ENCODE data around the gene MRPL43. TPM values are rescaled to one million over a fixed set of nuclear protein-coding genes. Genes with fewer than 3 reads are reported as not detected.
A peak's percentile ranks its signal among the peaks of the same experiment; 100 is the strongest.

MRPL43 gene
- total and polyA plus RNA-seq, 12 donors, result 43.8 to 123 (median 55.5) TPM

DNA sequence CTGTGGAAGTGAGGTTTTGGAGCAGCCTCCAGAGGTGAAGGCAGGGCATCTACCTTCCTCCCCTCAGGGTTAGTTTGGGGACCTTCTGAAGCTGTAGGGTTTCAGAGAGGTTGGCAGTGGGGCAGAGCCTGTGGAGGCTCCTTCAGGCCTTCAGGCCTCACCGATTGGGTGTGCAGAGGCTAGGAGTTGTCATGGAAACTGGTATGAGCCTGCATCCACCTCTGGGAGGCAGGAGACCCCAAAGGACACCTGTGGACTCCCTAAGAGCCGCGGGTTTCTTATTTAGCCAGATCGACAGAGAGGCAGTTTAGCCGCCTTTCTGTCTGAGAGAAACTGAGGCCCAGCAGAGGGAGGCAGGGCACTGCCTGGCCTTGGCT is 14.3 kb upstream of the MRPL43 start:
- no peaks in the 10 kb centered on the region for H3K27me3 ChIP-seq
- peak overlapping the region in 9 of 10 donors; percentile 4 to 93 (median 85) for H3K4me3 ChIP-seq
- peak overlapping the region in 9 of 10 donors; percentile 99 to 100 (median 100) for H3K27ac ChIP-seq
- H3K9me3 ChIP-seq, result no peaks in the 10 kb centered on the region
- no peak for DNase-seq
- peaks cover 0 to 44% (median 37%) of the 10 kb centered on the region in 9 donors for H3K36me3 ChIP-seq
- intact Hi-C loops (cut with DNase I), result no loop called here
- peaks cover 15 to 84% (median 56%) of the 10 kb centered on the region in 9 donors for H3K4me1 ChIP-seq
- no peak for ATAC-seq
- WGBS, 2 donors, result 45 to 46% methylated on average over 5 of the region's 5 CpGs
- TF ChIP-seq, protein P1, sequence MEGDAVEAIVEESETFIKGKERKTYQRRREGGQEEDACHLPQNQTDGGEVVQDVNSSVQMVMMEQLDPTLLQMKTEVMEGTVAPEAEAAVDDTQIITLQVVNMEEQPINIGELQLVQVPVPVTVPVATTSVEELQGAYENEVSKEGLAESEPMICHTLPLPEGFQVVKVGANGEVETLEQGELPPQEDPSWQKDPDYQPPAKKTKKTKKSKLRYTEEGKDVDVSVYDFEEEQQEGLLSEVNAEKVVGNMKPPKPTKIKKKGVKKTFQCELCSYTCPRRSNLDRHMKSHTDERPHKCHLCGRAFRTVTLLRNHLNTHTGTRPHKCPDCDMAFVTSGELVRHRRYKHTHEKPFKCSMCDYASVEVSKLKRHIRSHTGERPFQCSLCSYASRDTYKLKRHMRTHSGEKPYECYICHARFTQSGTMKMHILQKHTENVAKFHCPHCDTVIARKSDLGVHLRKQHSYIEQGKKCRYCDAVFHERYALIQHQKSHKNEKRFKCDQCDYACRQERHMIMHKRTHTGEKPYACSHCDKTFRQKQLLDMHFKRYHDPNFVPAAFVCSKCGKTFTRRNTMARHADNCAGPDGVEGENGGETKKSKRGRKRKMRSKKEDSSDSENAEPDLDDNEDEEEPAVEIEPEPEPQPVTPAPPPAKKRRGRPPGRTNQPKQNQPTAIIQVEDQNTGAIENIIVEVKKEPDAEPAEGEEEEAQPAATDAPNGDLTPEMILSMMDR (IDR thresholded peaks at IDR 0.05), result peak in 1 of 9 donors; percentile 4

DNA sequence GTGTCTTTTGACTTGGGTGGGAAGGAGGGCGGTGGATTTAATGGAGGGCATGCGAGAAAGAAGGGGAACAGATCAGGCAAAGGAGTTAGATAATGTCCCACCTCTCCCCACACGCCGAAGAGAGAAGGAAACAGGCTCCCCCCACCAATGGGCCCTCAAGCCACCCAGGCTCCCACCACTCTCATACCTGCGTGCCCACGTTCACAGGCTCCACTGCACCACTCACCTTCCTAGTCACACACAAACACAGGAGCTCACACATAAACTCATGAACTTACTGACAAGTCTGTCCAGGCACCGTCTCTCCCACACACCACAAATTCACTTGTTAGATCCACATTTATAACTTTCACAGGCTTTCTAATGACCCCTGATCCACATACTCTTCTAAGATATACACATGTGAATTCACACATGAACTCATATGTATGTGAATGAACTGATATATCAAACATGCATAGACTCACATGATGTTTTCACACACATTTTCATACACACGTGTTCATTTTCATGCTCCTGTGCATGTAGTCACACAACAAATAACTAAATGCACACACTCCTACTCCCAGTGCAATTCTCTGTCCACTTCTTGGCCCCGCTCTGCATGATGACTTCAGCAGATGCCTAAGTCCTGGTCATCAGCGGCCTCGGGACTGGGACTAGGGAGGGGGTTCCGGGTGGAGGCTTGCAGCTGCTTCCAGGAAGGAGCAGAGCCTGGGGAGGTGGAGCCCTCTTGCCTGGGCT is 13.8 kb upstream of the MRPL43 start:
- H3K9me3 ChIP-seq, result no peaks in the 10 kb centered on the region
- peak overlapping the region; percentile 98 to 100 (median 100) for H3K27ac ChIP-seq
- peak overlapping the region; percentile 64 to 93 (median 85) for H3K4me3 ChIP-seq
- intact Hi-C loops (cut with DNase I), result no loop called here
- peak; percentile 25 to 65 (median 52) for ATAC-seq
- peak; percentile 86 to 95 for DNase-seq
- H3K4me1 ChIP-seq, result peaks cover 19 to 84% (median 61%) of the 10 kb centered on the region in 9 donors
- 16 to 18% methylated on average over 12 of the region's 12 CpGs for WGBS, 2 donors
- TF ChIP-seq, protein P1 (IDR thresholded peaks at IDR 0.05), result peak in 2 of 9 donors; percentile 17 to 25
- H3K27me3 ChIP-seq, result no peaks in the 10 kb centered on the region
- H3K36me3 ChIP-seq, result peaks cover 0 to 39% (median 31%) of the 10 kb centered on the region in 9 donors

- WGBS, 2 donors, result 3 to 4% methylated on average over 19 of the region's 19 CpGs
- H3K36me3 ChIP-seq, result peaks cover 0 to 31% (median 25%) of the 10 kb centered on the region in 9 donors
- ATAC-seq (no peak), DNase-seq (peak in 1 of 2 donors; percentile 51)
- TF ChIP-seq, protein P1 (IDR thresholded peaks at IDR 0.05), result no peak
- no peaks in the 10 kb centered on the region for H3K27me3 ChIP-seq
- intact Hi-C loops (cut with DNase I), result no loop called here
- peak overlapping the region; percentile 64 to 93 (median 85) for H3K4me3 ChIP-seq
- no peaks in the 10 kb centered on the region for H3K9me3 ChIP-seq
- H3K27ac ChIP-seq, result peak overlapping the region; percentile 98 to 100 (median 100)
- H3K4me1 ChIP-seq, result peaks cover 19 to 79% (median 61%) of the 10 kb centered on the region in 9 donors
These were observed 13.0 kb upstream of the MRPL43 start for GRCh38 chr10:101000127-101000914.

DNA sequence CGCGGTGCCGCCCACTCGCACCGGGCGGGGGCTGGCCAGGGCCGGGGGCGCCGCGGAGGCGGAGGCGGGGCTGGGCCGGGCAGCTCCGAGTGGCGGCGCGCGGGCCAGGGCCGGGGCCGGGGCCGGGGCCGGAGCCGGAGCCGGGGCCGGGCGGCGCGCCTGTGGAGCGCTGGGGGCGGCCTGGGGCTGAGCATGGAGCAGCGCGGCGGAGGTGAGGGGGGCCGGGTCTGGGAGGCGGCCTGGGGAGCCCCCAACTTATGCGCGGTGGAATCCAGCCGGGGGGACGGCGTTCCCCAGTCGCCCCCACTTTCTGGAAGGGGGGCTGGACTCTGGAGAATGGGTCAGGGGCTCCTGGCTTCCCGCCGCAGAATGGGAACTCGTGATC is 12.4 kb upstream of the MRPL43 start, which contains the start of gene LZTS2:
Gene LZTS2 (plus strand): TSS at position 67 of the 385 bp plus-strand sequence. CDS start 2,731 bp downstream, outside the sequence.
- H3K4me1 ChIP-seq, result peaks cover 16 to 73% (median 61%) of the 10 kb centered on the region in 9 donors
- DNase-seq, result no peak
- peaks cover 0 to 25% (median 19%) of the 10 kb centered on the region in 9 donors for H3K36me3 ChIP-seq
- peak within 1 kb of the TSS; percentile 64 to 93 (median 85) for H3K4me3 ChIP-seq
- intact Hi-C loops (cut with DNase I), result loop anchor here in 4 of 10 donors (2.0 to 10.0 kb wide), 4 partner anchors 13 to 65 kb away; partner anchors contain the start of genes KAZALD1 (in 2 of the 4), PDZD7 (in 1 of the 4) and SFXN3 (in 1 of the 4)
- TF ChIP-seq, protein P1 (IDR thresholded peaks at IDR 0.05), result no peak
- ATAC-seq, result no peak
- no peaks in the 10 kb centered on the region for H3K9me3 ChIP-seq
- no peaks in the 10 kb centered on the region for H3K27me3 ChIP-seq
- WGBS, 2 donors, result 0 to 2% methylated on average over 36 to 44 of the region's 44 CpGs
- H3K27ac ChIP-seq, result peak within 1 kb of the TSS; percentile 98 to 100 (median 100)

All from heart right ventricle (tissue), 16 donors.